ENCODE measurements around the gene PCDHB7.
"Not testable (repeated sequence)": the region's sequence is repeated elsewhere in the genome, so short reads cannot be mapped to it uniquely, and the experiment has no call there.

GRCh38 chr5:141194332-141194731 lies 21.9 kb downstream of the PCDHB7 start:
- TF ChIP-seq POLR2A (IDR thresholded peaks at IDR 0.05; ENCODE audit: borderline replicate concordance, extremely low read depth, insufficient read depth, insufficient read length); EZH2phosphoT487 (IDR thresholded peaks at IDR 0.05; ENCODE audit: borderline replicate concordance); SP1 (IDR thresholded peaks at IDR 0.05; ENCODE audit: low read depth); CTCF (IDR thresholded peaks at IDR 0.05 in 2 of 3, conservative IDR thresholded peaks at IDR 0.05 in 1 of 3; ENCODE audit: borderline replicate concordance in 1 of 3, insufficient read depth in 1 of 3, low read depth in 2 of 3, low read length in 2 of 3); EZH2 (IDR thresholded peaks at IDR 0.05); SRF (IDR thresholded peaks at IDR 0.05; ENCODE audit: low read depth); ATF3 (IDR thresholded peaks at IDR 0.05); POLR2AphosphoS5 (IDR thresholded peaks at IDR 0.05; ENCODE audit: low read depth, low read length); TCF7L2 (IDR thresholded peaks at IDR 0.05; ENCODE audit: borderline replicate concordance, extremely low read depth, insufficient read depth, insufficient read length); ZNF274 (IDR thresholded peaks at IDR 0.05; ENCODE audit: low read depth, low read length); JUND (IDR thresholded peaks at IDR 0.05); YY1 (IDR thresholded peaks at IDR 0.05; ENCODE audit: extremely low read depth, insufficient replicate concordance, low read depth, low read length); ELF1 (IDR thresholded peaks at IDR 0.05; ENCODE audit: borderline replicate concordance, low read depth); REST (IDR thresholded peaks at IDR 0.05; ENCODE audit: low read depth): not testable (repeated sequence)
